ENCODE results near the gene FAM131B. TPM values are rescaled to one million over a fixed set of nuclear protein-coding genes. Genes with fewer than 3 reads are reported as not detected.
"Not testable (repeated sequence)": the region's sequence is repeated elsewhere in the genome, so short reads cannot be mapped to it uniquely, and the experiment has no call there.

The FAM131B gene
- total RNA-seq, 1 donor from 2014 or later: 0.53 TPM

- DNase-seq (ENCODE audit: low read depth) (no peak), FAIRE-seq (no peak)
- H3K4me3 ChIP-seq (ENCODE audit: low read depth, low read length): no peak overlapping the region
- H3K36me3 ChIP-seq (ENCODE audit: control insufficient read depth, insufficient read depth, low read length): peaks cover 47% of the 10 kb centered on the region
- TF ChIP-seq CTCF (IDR thresholded peaks at IDR 0.05; ENCODE audit: insufficient read depth, low read length, severe bottlenecking): peak; percentile 10
- no peaks in the 10 kb centered on the region for H3K27me3 ChIP-seq (ENCODE audit: control insufficient read depth, insufficient read depth, low read length)
These were observed 33.0 kb upstream of the FAM131B start for GRCh38 chr7:143395187-143396149.

GRCh38 chr7:143394777-143395176 lies 32.3 kb upstream of the FAM131B start:
- Histone ChIP-seq H3K4me3 (ENCODE audit: low read depth, low read length) (no peak overlapping the region), H3K36me3 (ENCODE audit: control insufficient read depth, insufficient read depth, low read length) (peaks cover 49% of the 10 kb centered on the region), H3K27me3 (ENCODE audit: control insufficient read depth, insufficient read depth, low read length) (no peaks in the 10 kb centered on the region)
- DNase-seq (ENCODE audit: low read depth) (no peak), FAIRE-seq (no peak)
- TF ChIP-seq CTCF (IDR thresholded peaks at IDR 0.05; ENCODE audit: insufficient read depth, low read length, severe bottlenecking): no peak

- no peak for DNase-seq (ENCODE audit: low read depth)
- Histone ChIP-seq H3K27me3 (ENCODE audit: control insufficient read depth, insufficient read depth, low read length) (no peaks in the 10 kb centered on the region), H3K36me3 (ENCODE audit: control insufficient read depth, insufficient read depth, low read length) (peaks cover 50% of the 10 kb centered on the region), H3K4me3 (ENCODE audit: low read depth, low read length) (no peak overlapping the region)
- no peak for TF ChIP-seq CTCF (IDR thresholded peaks at IDR 0.05; ENCODE audit: insufficient read depth, low read length, severe bottlenecking)
- no peak for FAIRE-seq
These were observed 31.6 kb upstream of the FAM131B start for GRCh38 chr7:143394068-143394467.

- H3K36me3 ChIP-seq (ENCODE audit: control insufficient read depth, insufficient read depth, low read length): peaks cover 55% of the 10 kb centered on the region
- H3K27me3 ChIP-seq (ENCODE audit: control insufficient read depth, insufficient read depth, low read length): no peaks in the 10 kb centered on the region
- no peak for TF ChIP-seq CTCF (IDR thresholded peaks at IDR 0.05; ENCODE audit: insufficient read depth, low read length, severe bottlenecking)
- FAIRE-seq (no peak), DNase-seq (ENCODE audit: low read depth) (no peak)
- no peak overlapping the region for H3K4me3 ChIP-seq (ENCODE audit: low read depth, low read length)
These were observed 30.9 kb upstream of the FAM131B start for GRCh38 chr7:143393267-143394041.

- DNase-seq (ENCODE audit: low read depth) (no peak), FAIRE-seq (no peak)
- Histone ChIP-seq H3K27me3 (ENCODE audit: control insufficient read depth, insufficient read depth, low read length) (no peaks in the 10 kb centered on the region), H3K4me3 (ENCODE audit: low read depth, low read length) (no peak overlapping the region), H3K36me3 (ENCODE audit: control insufficient read depth, insufficient read depth, low read length) (peaks cover 56% of the 10 kb centered on the region)
- no peak for TF ChIP-seq CTCF (IDR thresholded peaks at IDR 0.05; ENCODE audit: insufficient read depth, low read length, severe bottlenecking)
These were observed 30.4 kb upstream of the FAM131B start for GRCh38 chr7:143392875-143393266.

- DNase-seq (ENCODE audit: low read depth); H3K4me3 ChIP-seq (ENCODE audit: low read depth, low read length); FAIRE-seq; H3K27me3 ChIP-seq (ENCODE audit: control insufficient read depth, insufficient read depth, low read length): not testable (repeated sequence)
- peaks cover 54% of the 10 kb centered on the region for H3K36me3 ChIP-seq (ENCODE audit: control insufficient read depth, insufficient read depth, low read length)
These were observed 29.9 kb upstream of the FAM131B start for GRCh38 chr7:143392427-143392826.
